GM10266 (cell line): Measurements from ENCODE around the gene SDR39U1.

Source experiments
- DNase-seq: peaks from one replicate; pipeline ENCODE4 v3.0.0; 2012; ENCODE audit errors: extremely low spot score
- CTCF ChIP-seq: IDR thresholded peaks from 2 replicates; pipeline ENCODE4 v1.5.1; 2012; ENCODE audit warnings: mild to moderate bottlenecking, low read depth; ENCODE audit not compliant: control insufficient read depth, insufficient read depth; ENCODE audit errors: missing control alignments

Gene SDR39U1

DNA sequence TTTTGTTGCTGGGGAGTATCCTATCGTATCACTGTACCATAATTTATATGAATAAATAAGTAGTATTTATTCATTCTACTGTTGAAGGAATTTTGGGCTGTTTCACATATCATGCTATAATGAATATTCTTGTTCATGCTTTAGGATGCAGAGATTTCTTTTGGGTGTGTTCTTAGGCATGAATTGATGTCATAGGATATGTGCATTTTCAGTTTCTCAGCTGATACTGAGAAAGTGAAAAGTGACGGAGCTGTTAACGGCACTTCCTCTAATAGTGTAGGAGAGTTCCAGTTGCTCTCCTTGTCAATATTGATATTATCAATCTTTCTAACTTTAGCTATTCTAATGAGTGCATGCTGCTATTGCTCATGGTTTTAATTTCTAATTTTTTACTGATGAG is 23.2 kb upstream of the SDR39U1 start:
- no peak for DNase-seq
- no peak for TF ChIP-seq CTCF

GRCh38 chr14:24465368-24465767 is 22.8 kb upstream of the SDR39U1 start:
- DNase-seq = no peak
- no peak for TF ChIP-seq CTCF

- DNase-seq = no peak
- no peak for TF ChIP-seq CTCF
Measured at GRCh38 chr14:24463884-24464785, 21.6 kb upstream of the SDR39U1 start.

GRCh38 chr14:24463017-24463883 is 20.7 kb upstream of the SDR39U1 start:
- TF ChIP-seq CTCF = no peak
- DNase-seq = no peak

GRCh38 chr14:24461336-24461735 is 18.8 kb upstream of the SDR39U1 start:
- no peak for DNase-seq
- no peak for TF ChIP-seq CTCF

- DNase-seq = no peak
- no peak for TF ChIP-seq CTCF
Measured at GRCh38 chr14:24459331-24459730, 16.8 kb upstream of the SDR39U1 start.

DNA sequence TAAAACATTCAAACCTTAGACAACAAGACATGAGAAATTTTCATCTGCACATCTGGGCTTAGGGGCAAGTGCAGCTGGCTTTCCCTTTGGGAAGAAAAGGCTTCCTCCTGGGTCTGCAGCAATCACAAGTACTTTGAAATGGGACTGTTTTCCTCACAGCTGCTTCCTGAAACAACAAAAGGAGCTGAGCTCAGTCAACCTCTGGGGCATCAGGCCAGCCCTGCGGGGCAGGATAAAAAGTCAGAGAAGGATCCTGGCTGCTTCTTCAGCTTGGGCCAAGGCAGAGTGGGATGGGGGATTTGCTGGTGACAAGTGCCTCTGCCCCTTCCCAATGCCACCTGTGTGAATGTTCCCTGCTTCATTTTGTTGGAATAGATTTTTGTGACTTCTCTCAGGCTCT is 16.2 kb upstream of the SDR39U1 start:
- no peak for TF ChIP-seq CTCF

More for the DNA sequence above, 16.2 kb upstream of the SDR39U1 start:
- no peak for DNase-seq
